Embryonic facial prominence (tissue), 1 donor: ENCODE measurements around the gene SLC9A1.

Experiments used
- DNase-seq: peaks from one replicate; pipeline ENCODE4 v3.0.0-alpha.2; 2016; ENCODE audit errors: extremely low spot score

Gene SLC9A1

GRCh38 chr1:27150641-27151040 is 4.3 kb downstream of the SLC9A1 start:
- DNase-seq = no peak

- DNase-seq = no peak
Measured at GRCh38 chr1:27150183-27150582, 4.7 kb downstream of the SLC9A1 start.

GRCh38 chr1:27149762-27150113 is 5.2 kb downstream of the SLC9A1 start:
- DNase-seq = no peak

GRCh38 chr1:27149084-27149761 is 5.7 kb downstream of the SLC9A1 start:
- no peak for DNase-seq

GRCh38 chr1:27148591-27148990 is 6.3 kb downstream of the SLC9A1 start:
- no peak for DNase-seq

GRCh38 chr1:27147842-27148518 is 6.9 kb downstream of the SLC9A1 start:
- no peak for DNase-seq

GRCh38 chr1:27145934-27146354 is 9.0 kb downstream of the SLC9A1 start:
- no peak for DNase-seq

GRCh38 chr1:27144920-27145661 is 9.8 kb downstream of the SLC9A1 start:
- no peak for DNase-seq

- no peak for DNase-seq
Measured at GRCh38 chr1:27144049-27144748, 10.7 kb downstream of the SLC9A1 start.

- no peak for DNase-seq
Measured at GRCh38 chr1:27143401-27143800, 11.5 kb downstream of the SLC9A1 start.

GRCh38 chr1:27142464-27142863 is 12.5 kb downstream of the SLC9A1 start:
- DNase-seq = no peak

- DNase-seq = no peak
Measured at GRCh38 chr1:27141266-27142003, 13.5 kb downstream of the SLC9A1 start.

- DNase-seq = no peak
Measured at GRCh38 chr1:27139980-27140379, 14.9 kb downstream of the SLC9A1 start.

GRCh38 chr1:27138927-27139326 is 16.0 kb downstream of the SLC9A1 start:
- DNase-seq = no peak

GRCh38 chr1:27138368-27138767 is 16.6 kb downstream of the SLC9A1 start:
- no peak for DNase-seq

GRCh38 chr1:27137544-27138075 is 17.3 kb downstream of the SLC9A1 start:
- no peak for DNase-seq

- no peak for DNase-seq
Measured at GRCh38 chr1:27136998-27137542, 17.9 kb downstream of the SLC9A1 start.

GRCh38 chr1:27136236-27136551 is 18.7 kb downstream of the SLC9A1 start:
- no peak for DNase-seq

GRCh38 chr1:27135541-27136235 is 19.2 kb downstream of the SLC9A1 start:
- no peak for DNase-seq

GRCh38 chr1:27133991-27134390 is 20.9 kb downstream of the SLC9A1 start:
- DNase-seq = no peak

GRCh38 chr1:27133158-27133557 is 21.8 kb downstream of the SLC9A1 start:
- no peak for DNase-seq
